H4 (cell line): ENCODE measurements around the gene ZNF687. TPM values are rescaled to one million over a fixed set of nuclear protein-coding genes. Genes with fewer than 3 reads are reported as not detected.
A peak's percentile ranks its signal among the peaks of the same experiment; 100 is the strongest.

ENCODE experiments used
- DNase-seq: peaks from one replicate; pipeline ENCODE4 v3.0.0-alpha.2; 2015; ENCODE audit warnings: low spot score
- total RNA-seq: library from RNA; depleted of rRNA; stranded (reverse); fragments of >200 nt; shearing (Covaris generic); gene quantifications from 2 replicates; pipeline ENCODE4 v1.2.3, GENCODE V29; 2014

ZNF687 gene
- total RNA-seq, 1 experiment from 2014 or later, result 8.7 TPM

DNA sequence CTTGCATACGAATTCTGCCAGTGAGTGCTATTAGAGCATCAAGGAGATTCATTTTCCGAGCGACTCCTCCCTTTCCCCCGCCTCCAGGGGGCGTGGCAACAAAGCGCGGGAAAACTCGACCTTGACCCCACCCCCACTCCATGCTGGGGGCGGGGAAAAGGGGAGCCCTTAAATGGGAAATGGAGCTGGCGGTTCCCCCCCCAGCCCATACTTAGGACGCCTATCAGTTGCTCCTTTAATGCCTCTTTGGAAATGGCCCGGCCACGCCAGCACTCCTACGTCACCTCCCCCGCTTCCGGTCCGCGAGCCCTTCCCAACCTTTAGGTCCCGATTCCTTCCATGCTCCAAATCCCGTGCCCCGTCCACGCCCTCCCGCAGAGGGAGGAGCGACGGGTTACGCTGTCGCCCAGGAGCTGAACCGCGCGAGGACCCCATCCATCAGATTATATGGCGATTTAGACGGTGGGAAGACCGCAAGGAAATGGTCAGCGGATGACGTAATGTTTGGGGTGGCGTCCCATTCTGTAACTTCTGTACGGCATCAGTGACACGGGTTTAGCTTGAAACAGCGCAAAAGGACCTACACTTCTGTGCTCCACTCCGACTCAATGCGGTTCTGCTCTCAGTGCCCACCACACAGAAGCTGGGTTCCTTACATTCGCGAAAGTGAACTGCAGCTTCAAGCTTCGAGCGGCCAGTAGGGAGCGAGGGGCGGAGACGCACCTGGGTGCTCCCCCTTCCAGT is 702 bp upstream of the ZNF687 start:
- DNase-seq, result peak; percentile 95

DNA sequence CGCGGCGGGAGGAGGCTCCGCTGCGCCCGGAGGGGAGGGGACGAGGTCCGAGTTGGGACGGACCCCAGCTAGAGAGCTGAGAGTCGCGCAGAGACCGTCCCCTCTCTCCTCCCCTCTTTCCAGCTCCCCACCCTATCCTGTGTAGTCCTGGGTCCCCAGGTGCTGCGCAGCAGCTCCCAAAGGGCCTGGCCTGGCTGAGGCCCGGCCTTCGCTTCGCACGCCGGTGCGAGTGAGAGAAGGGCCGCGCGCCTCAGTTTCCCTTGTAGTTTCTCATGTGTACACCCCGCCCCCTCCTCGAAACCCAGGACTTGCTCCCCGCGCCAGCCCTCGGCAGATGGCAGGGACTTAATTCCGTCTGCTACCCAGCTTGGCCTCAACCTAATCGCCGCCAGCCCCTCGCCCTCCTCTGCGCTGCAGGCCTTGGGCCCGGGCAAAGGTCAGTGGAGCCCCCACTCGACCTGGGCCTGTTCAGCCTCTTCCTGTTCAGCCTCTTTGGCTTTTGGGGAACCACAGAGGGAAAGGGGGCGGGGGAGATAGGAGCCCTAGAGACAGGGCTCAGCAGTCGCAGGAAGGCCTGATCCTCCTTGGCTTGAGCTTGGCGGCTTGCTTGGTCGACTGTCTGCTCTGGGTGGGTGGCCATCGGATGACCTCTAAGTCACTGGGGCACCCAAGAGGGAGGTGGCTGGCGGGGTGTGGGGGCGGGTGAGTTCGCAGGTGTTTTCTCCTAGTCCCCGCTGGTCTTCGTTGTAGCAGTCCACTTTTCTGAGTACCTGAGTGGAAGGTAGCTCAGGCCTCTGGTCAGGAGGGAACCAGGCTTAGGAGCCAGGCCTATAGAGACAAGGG is 1.0 kb downstream of the ZNF687 start:
- DNase-seq, result no peak

DNA sequence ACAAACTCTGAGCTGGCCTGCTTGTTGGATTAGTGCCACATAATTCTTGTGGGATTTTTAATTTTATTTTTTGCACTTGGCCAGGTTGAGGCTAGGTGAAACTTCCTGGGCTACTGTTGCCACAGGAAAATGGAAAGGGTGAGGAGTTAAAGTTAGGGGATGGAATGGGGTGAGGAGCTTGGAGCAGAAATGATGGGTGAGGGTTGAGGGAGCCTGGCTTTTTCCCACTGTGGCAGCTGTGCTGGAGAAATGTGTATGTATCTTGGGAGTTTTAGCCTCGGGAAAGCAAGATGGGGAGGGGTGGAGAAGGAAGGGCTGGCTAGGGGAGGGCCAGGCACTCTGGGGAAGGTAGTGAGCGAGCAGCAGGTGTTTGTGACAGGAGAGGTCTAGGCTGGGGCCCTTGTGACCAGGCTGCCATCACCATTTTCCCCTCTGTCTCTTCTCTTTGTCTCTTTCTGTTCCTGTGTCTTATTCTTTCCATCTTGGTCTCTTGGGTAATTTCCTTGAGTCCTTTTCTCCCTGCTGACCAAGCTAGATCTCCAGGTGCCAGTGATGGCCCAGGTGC is 2.0 kb downstream of the ZNF687 start:
- no peak for DNase-seq

DNA sequence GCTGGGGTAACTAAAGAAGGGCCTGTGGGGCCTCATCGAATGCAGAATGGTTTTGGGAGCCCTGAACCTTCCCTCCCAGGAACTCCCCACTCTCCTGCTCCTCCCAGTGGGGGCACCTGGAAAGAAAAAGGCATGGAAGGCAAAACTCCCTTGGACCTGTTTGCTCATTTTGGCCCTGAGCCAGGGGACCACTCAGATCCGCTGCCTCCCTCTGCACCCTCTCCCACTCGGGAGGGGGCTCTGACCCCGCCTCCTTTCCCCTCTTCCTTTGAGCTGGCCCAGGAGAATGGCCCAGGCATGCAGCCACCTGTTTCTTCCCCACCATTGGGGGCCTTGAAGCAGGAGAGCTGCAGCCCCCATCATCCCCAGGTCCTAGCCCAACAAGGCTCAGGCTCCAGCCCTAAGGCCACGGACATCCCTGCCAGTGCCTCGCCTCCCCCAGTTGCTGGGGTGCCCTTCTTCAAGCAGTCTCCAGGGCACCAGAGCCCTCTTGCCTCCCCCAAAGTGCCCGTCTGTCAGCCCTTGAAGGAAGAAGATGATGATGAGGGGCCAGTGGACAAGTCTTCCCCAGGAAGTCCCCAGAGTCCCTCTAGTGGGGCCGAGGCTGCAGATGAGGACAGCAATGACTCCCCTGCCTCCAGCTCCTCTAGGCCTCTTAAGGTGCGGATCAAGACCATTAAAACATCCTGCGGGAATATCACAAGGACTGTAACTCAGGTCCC is 4.7 kb downstream of the ZNF687 start:
- no peak for DNase-seq

DNA sequence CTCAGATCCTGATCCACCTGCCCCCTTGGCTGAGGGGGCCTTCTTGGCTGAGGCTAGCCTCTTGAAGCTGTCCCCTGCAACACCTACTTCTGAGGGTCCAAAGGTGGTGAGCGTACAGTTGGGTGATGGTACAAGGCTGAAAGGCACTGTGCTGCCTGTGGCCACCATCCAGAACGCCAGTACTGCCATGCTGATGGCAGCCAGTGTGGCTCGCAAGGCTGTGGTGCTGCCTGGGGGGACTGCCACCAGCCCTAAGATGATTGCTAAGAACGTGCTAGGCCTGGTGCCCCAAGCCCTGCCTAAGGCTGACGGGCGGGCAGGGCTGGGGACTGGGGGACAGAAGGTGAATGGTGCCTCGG is 5.2 kb downstream of the ZNF687 start:
- no peak for DNase-seq

DNA sequence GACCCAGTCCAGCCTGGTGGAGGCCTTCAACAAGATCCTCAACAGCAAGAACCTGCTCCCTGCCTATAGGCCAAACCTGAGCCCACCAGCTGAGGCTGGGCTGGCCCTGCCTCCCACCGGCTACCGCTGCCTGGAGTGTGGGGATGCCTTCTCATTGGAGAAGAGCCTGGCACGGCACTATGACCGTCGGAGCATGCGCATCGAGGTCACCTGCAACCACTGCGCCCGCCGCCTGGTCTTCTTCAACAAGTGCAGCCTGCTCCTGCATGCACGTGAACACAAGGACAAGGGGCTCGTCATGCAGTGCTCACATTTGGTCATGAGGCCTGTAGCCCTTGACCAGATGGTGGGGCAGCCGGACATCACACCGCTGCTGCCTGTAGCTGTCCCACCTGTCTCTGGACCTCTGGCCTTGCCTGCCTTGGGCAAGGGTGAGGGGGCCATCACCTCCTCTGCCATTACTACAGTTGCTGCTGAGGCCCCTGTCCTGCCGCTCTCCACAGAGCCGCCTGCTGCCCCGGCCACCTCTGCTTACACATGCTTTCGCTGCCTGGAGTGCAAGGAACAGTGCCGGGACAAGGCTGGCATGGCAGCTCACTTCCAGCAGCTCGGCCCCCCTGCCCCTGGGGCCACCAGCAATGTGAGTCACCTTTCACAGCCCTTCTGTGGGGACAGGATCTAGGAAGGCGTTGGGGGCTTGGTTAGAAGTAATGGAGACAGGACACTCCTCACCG is 5.8 kb downstream of the ZNF687 start:
- DNase-seq, result no peak

DNA sequence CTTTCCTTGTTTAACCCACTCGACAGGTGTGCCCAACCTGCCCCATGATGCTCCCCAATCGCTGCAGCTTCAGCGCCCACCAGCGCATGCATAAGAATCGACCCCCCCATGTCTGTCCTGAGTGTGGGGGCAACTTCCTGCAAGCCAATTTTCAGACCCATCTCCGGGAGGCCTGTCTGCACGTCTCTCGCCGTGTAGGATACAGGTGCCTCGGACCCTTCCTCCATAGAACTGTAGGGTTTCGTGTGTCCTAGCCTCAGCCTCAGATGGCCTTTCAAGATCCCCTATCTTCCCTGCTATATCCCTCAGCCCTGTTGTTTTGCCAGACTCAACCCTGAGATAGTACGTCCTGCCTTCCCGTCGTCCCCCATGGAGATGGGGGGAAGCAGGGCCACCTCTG is 6.4 kb downstream of the ZNF687 start:
- DNase-seq, result no peak

DNA sequence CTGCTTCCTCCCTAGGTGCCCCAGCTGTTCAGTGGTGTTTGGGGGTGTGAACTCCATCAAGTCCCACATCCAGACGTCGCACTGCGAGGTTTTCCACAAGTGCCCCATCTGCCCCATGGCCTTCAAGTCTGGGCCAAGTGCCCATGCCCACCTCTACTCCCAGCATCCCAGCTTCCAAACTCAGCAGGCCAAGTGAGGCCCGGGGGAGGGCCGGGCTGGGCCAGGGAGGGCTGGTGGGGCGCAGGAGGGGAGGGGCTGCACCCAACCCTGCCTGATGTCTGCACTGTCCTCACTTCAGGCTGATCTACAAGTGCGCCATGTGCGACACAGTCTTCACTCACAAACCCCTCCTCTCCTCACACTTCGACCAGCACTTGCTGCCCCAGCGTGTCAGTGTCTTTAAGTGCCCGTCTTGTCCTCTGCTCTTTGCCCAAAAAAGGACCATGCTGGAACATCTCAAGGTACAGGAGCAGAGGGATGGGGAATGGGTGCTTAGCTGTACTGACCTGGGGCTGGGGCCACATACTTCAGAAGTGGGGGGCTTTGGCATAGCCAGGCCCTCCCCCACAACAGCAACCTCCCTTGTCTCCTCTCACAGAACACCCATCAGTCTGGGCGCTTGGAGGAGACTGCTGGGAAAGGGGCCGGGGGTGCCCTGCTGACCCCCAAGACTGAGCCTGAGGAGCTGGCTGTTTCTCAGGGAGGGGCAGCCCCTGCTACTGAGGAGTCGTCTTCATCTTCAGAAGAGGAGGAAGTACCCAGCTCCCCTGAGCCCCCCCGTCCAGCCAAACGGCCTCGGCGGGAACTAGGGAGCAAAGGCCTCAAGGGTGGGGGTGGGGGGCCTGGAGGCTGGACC is 7.2 kb downstream of the ZNF687 start:
- DNase-seq, result no peak

DNA sequence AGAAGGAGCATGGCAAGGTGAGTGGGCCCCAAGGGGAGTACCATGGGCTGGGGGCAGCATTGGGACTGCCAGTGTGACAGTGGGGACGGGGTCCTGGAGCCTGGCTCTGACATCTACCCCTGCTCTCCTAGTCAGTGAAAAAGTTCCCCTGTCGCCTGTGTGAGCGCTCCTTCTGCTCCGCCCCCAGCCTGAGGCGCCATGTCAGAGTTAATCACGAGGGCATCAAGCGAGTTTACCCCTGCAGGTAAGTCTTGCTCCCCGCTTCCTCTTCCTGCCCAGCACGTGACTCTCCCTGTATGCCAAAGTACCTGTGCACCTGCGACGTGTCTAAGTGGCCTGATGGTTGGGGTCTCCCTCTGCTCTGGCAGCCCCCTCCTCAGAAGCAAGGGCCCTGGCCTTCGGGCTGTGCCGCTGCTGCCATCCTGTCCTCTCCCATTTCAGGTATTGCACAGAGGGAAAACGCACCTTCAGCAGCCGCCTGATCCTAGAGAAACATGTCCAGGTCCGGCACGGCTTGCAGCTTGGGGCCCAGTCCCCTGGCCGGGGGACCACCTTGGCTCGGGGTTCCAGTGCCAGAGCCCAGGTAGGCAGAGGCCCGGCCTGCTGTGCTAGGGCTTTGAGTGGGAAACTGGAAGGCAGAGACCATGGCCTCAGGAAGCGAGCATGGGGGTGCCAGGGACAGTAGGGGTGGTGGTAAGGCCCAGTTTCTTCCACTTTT is 8.1 kb downstream of the ZNF687 start:
- no peak for DNase-seq

DNA sequence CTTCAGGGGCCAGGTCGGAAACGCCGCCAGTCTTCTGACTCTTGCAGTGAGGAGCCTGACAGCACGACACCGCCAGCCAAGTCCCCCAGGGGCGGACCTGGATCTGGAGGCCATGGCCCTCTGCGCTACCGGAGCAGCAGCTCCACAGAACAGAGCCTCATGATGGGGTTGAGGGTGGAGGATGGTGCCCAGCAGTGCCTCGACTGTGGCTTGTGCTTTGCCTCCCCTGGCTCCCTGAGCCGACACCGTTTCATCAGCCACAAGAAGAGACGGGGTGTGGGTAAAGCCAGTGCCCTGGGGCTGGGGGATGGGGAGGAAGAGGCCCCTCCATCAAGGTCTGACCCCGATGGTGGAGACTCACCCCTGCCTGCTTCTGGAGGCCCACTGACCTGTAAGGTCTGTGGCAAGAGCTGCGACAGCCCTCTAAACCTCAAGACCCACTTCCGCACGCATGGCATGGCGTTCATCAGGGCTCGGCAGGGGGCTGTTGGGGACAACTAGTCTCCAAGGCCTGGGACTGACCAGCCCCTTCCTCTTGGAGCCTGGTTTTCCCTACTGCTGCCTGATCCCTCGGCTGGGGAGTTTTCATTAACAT is 8.7 kb downstream of the ZNF687 start:
- DNase-seq, result no peak

DNA sequence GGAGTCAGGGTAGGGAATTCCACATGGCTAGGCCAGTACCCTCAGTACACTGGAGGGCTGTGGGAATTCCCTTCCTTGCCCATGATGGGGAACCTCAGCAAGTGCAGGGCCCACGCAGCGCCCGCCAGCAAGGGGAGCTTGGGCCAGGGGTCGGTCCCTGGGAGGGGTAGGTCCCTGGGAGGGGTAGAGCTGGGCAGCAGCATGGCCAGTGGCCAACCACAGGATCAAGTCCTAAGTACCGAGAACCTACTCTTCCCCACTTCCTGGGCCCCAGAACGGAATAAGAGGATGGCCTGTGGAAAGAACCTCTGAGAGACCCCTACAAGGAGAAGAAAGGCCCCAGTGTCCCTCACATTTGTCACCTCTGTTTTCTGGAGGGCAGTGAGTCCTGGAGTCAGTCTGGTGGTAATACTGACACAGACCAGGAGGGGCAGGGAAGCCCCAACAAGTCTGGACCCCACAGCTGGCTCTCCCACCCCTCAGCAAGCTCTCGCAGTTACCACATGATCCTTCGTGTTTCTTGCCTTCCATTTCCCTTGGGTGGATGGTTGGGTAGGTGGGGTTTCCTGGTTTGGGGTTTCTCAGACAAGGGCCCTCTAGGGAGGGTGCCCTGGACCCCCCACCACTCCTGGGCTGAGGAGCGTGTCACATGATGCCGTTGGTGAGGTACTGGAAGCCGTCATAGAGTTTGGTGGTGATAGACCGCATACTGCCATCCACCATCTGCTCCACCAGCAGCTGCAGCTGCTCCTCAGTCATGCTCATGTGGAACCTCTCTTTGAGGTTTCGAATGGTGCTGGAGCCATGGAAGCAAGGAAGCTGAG is 10.3 kb downstream of the ZNF687 start:
- DNase-seq, result no peak

DNA sequence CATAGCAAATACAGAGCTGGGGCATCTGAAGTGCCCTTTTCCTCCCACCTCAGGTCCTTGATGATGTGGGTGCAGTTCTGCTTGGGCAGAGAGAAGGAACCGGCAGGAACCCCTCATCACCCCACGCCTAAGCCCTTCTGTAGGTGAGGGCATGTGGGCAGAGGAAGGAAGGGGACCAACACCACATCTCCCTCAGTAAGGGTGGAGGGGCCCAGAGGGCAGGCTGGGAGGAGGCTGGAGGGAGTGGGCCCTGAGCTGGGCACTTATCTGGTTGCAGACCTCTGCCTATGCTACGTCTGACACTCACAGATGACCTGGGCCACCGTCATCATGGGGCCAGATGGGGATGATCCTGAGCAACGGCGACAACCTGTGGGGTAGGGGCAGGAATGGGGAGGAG is 11.0 kb downstream of the ZNF687 start:
- no peak for DNase-seq

DNA sequence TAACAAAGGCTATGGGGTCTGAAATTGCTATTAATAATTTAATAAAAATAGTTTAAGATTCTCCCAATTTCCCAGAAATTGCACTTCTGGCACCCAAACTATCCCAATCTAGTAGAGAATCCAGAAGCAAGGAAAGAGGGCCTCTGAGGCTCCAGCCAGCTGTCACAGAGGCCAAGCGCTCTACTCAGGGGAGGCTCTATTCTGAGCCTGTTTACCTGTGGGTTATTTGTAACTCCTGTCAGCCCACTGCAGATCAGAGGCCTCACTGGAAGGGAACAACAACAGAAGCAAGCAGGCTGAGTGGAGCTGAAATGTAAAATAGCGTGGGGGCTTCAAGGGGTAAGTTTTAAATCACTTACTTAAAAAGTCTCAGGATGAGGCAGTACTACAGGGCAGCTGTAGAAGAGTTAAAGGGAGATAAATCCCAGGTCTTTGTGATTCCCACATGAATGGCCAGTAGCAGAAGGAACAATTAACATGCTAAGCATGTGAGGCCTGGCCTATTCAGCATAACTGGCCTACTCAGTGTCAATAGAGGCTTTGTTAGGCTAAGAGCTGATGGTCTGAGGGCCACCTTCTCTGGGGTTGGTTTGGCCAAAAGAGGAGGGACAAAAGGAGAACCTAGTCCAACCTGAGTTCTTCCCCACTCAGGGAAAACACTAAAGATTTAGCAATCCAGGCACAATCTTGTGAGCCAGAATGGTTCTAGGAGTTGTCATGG is 12.8 kb downstream of the ZNF687 start:
- no peak for DNase-seq

DNA sequence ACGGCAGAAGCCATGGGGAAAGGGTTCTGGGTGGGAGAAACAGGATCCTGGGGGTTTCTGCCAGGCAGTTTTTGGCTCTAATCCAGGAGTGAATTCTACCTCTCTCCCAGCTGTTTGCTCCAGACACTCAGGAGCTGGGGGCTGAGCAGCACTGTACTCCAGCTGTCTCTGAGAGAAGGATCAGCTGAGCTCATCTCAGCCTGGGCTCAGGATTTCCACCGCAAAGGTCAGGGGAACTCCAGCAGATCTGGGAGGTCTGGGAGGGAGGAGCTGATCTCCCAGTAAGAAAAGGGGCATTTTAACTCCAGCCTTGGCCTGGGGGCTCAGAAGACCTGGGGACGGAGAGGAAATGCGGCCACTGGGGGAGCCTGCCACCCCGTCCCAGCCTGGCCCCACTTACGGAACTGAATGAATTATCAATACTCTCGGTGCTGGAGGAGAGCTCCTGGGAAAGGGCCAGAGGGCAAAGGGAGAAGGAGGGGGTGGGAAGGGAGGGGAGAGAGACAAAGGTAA is 27.8 kb downstream of the ZNF687 start:
- DNase-seq, result no peak

DNA sequence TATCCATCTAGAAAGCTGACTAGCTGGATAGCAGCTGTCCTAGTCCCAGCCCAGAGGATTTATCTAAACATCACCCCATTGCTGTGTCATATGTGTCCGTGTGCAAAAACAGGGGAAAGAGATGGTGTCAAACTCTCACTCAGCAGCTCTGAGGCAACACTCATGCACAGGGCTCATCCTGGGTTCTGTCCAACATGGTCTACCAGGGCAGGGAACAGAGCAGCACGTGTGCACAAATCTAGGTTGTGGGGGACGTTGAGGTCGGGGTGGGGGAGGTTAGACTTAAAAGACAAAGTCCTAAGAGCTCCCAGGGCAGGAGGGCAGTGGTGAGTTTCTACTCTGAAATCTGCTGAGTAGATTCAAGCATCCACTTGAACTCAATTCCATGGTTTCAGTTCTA is 28.9 kb downstream of the ZNF687 start:
- no peak for DNase-seq

DNA sequence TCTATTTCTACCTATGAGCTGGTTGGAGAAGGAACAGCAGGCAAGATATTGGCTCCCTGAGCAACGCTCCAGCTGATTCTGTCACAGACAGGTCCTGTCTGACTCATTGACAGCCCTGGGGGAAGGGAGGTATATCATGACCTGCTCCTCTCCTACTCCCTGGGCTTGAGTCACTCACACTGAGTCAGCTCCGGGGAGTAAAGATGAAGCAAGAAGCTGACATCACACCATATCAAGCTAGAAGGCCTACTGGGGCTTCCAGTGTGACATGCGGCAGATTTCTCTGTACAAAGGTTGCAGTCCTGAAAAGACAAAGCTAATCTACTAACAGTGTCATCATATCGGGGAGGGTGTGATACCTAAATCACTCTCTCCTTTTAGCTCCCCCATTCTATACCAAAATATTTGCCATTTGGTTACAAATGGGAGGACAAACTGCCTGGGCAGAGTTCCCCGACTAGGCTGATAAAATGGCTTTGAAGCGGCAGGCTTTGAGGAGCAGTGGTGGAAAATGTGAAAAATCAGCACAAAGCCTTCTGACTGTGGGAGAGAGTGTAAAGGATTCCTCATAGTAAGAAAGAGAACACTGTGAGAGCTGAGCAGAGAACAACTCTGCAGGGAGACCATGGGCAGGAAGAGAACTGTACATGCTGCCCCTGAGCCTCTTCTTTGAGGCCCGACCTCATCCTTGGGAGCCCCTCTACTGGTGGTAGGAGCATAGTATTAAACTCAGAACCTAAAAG is 29.7 kb downstream of the ZNF687 start:
- peak; percentile 97 for DNase-seq

DNA sequence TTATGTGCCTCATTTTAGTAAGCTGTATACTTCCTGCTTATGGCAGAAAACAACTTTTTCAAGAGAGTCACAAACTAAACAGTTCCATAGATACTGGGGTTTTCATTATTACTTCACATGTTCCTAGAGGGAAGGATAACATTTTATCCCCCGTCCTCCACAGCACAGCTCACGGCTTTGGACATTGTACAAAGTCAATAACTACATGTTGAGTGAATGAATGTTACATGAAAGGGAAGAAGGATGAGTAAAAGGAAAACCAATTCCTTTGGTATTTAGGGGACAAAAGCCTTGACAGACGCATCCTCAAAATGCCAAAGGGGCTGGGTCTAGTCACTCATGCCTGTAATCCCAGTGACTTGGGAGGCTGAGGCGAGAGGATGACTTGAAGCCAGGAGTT is 30.3 kb downstream of the ZNF687 start:
- no peak for DNase-seq
